ENCODE measurements around the gene BOD1L1.

Gene BOD1L1

DNA sequence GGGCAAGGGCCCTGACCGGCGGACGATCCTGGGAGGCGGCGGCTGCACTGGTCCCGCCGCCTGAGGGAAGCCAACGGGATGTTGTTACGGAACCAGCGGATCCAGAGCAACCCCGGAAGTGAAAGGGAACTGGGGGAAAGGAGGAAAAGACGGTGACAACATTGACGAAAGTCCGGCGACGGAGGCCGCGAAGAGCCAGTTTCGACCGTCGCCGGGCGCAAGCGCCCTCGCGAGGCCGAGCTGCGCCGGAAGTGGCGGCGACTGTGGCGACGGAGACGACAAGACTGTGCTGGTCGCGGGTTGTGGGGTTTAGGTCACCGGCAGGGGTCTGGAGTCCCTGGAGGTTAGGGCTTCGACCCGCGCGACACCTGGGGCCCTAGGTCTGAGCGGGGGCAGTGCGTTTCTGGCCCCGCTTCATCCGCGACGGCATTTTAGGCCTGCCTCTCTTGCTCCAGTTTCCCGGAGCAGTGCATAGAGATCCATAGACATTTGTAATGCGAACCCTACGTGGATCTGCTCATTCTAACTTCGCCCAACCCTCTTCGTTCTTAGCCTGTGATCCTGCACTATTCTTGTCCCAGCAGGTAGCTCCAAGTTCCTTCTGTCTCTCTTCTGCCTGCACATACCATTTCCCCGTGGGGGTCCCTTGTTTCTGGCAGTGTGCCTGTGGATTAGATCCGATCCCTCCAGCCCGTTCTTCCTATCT, at the start of gene BOD1L1:
Gene BOD1L1 (minus strand): TSS at position 120 of the 706 bp plus-strand sequence. CDS start 138 bp downstream, outside the sequence.
- peak; percentile 95 for DNase-seq

DNA sequence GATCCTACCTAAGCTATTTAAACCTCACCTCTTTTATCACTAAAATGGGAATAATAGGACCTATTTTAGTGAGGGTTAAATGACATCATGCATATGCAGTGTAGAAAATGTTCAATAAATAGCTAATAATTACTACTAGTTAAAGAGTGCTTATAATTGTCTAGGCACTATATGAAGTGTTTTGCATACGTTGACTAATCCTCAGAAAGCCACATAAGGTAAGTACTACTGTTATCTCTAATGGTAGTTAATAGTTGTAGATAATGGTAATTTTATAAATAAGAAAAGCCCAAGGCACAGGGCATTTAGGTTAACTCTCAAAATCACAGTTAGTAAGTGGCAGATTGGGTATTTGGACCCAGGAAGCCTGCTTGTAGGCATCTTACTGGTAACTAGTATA, 47.4 kb upstream of the BOD1L1 start:
- no peak for DNase-seq

DNA sequence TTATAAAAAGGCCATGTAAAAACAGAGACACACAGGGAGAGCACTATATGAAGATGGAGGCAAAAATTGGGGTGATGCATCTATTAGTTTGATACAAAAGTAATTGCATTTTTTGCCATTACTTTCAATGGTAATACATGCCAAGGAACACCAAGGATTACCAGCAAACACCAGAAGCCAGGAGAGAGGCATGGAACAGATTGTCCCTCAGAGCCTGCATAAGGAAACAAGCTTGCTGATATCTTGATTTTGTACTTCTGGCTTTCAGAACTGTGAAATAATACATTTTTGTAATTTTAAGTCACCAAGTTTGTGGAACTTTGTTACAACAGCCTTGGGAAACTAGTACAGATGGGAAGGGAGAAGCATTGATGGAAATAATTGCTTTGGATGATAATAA, 45.6 kb upstream of the BOD1L1 start:
- DNase-seq = no peak

DNA sequence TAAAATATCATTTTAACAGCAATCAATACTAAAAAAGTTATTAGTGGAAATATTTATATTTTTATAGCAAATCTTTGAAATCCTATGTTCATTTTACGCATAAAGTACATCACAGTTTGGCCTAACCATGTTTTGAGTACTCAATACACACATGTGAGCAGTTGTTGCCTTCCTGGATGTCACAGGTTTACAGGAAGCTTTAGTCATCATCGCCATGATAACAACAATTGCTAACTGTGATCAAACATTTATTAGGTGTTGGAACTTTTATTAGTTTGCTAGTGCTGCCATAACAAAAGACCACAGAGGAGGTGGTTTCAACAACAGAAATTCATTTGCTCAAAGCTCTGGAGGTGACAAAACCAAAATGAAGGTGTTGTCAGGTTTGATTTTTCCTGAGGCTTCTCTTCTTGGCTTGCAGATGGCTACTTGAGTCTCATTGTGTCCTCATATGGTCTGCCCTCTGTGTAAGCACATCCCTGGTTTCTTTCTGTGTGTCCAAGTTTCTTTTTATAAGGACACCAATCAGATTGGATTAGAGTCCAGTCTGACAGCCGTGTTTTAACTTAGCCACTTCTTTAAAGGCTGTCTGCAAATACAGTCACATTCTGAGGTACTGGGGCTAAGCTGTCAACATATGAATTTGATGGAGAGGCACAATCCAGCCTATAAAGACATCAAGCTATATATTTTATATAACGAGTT, 43.1 kb upstream of the BOD1L1 start:
- DNase-seq = no peak

DNA sequence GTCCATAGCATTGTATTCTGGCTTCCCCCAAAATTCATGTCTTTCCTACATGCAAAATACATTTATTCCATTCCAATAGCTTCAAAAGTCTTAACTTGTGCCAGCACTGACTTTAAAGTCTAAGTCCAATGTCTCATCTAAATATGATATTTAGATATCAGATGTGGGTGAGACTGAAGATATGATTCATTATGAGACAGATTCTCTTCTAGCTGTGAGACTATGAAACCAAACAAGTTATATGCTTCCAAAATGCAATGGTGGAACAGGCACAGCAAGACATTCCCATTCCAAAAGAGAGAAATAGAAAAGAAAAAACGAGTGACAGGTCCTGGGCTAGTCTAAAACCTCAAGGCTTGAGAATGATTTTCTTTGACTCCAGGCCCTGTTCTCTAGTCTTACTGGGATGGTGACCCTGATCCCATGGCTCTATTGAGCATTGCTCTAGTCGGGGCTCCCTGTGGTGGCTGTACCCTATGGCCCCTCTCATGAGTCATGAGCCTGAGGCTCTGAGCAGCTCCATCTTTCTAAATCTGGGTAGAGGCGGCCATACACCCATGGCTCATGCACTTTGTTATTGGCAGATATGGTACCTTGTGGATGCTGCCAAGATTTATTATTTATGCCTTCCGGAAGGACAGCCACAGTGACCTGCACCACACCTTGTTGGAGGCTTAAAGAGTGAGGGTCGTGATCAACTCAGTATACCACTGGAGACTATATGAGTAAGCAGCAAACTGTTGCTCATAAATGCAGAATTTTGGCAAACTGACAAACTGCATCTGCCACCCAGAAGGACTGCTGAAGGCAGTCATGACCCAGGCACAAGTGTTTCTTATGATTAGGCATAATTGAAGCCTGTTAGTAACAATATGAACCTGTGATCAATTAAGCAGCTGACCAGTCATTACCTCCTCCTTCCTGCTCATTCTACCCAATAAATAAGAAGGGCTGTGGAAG, 38.5 kb upstream of the BOD1L1 start:
- DNase-seq = no peak

DNA sequence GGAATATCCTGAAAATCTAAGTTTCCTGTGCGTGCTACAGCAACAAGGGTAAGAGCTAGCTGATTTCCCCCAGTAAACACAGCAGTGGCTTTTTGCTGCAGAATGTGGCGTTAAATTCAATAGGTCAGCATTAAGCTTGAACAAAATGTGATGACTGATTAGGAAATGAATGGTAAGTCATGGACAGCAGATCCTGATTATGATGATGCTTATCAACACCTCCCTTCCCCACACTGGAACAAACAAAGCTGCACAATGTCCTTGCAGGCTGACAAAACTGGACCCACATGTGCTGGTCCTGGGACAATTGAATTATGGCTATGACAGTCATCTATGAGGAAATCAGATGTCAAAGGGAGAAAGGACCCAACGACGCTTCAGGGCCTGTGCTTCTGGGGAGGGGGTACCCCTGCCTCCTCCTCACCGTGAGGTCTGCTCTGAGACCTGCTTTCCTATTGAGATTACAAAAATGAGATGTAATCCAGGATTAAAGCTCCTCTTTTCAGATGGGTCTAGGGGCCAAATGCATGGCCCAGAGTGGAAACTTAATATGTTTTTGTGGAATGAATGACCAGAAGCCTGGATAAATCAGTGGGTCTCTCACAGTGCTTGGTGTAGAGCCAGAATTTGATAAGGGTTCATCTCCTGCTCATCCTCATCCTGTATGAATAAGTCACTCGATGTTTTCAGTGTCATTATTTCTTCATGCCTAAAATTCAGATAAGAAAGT, 32.0 kb upstream of the BOD1L1 start:
- no peak for DNase-seq

DNA sequence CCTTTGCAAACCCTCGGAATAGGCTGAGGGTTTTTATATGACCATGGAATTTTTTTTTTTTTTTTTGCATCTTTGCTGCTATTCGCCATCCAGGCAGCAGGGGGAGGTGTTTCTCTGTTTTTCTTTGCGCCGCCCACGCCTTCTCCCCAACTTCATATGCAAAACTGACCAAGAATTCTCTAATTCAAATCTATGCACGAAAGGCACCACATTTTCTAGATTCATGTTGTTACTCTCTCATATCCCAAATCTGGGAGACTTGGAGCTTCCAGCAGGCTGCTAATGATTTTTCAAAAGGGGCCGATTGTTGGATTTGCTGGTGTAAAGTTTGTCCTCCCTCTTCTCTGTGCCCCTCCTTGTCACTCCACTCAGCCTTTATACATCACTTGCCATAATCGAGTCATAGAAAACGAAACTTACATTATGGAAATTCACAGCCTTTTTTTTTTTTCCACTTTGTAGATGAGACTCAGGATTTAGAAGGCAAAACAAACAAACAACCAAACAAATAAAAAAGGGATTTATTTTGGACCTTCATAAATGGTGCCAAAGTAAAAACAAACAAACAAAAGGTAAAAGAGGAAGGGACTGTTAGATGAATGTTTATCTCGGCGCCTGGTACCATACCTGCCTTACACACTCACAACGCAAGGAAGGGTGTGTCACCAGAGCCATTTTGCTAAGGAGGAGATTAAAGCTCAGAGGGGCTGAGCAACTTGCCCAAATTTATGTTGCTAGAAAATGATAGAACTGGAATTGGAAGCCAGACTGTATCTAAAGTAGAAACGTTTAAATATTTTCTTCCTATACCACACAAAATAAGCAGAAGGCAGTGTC, 29.3 kb upstream of the BOD1L1 start:
- DNase-seq = peak; percentile 73

DNA sequence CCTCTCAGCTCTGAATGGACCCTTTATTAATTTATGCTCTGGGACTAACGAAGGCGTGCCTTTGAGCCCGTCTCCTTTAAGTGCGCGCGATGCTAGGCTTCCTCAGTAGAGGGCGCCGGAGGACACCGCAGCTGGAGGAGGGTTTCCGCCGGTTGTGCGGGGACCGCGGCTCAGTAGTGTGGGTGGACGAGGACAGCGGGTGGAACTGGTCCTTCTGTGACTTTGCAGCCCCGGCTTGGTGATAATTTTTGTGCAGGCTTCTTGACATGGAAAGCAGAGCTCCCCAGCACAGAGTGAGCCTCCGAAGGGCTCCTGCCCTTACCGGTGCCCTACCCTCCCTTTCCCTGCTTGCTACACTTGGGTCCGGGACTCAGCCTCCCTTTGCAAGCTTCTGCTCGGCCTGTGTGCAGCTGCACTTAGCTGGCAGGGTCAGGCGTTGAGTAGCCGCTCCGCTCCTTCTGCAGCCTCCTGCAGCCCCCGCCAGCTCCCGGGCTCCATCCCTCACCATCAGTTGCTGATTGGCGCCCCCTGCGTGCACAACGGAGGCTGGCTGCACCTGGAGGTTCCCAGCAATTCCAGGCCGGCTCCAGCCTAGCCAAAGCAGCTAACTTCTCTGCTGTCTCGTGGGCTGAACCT, 26.8 kb upstream of the BOD1L1 start:
- peak; percentile 85 for DNase-seq

DNA sequence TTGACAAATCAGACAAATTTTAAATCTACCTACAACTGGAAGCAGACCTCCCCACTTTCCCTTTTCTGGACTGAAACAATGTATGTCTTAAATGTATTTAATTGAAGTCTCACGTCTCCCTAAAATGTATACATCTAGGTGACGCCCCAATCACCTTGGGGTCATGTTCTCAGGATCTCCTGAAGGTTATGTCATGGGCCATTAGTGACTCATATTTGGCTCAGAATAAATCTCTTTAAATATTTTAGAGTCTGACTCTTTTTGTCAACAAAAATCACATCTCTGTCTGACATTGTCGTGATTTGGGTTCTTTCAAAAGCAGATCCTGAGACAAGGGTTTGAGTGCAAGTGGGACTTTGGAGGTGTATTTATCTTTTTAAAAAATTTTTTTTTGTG, 26.2 kb upstream of the BOD1L1 start:
- no peak for DNase-seq

DNA sequence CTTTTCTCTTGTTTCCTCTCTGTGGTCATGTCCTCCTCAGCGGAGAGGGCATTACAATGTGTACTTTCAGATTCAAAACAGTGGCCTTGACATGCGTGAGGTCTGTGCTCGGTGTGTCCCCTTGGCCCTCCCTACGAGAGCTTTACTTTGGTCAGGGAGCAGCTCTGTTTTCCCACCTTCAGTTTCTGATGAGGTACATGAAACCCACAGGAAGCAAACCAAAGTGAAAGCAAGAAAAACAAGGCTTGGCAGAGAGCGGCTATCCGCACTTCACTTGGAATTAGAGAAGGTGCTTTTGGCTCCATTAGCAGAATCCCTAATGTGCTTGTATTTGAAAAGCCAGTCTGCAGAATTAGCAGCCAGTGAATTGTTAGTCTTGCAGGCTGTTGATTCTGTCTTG, 19.5 kb upstream of the BOD1L1 start:
- no peak for DNase-seq

DNA sequence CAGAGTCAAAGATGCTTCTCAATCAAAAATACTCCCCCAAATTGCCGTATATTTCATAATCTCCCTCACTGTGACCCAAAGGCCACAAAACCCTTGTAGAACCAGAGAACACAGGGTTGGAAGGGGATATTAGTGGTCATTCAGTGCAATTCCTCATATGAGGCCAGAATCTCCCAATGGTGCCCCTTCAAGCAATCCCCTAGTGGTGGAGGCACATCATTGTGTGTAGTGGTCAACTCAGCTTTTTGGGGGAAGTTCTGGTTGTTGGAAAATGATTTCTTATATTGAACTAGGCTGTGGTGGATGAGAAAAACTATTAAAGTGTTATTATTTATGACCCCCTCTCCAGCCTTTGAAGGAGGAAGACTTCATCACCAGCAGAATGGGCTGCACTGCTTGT, 17.6 kb upstream of the BOD1L1 start:
- no peak for DNase-seq

DNA sequence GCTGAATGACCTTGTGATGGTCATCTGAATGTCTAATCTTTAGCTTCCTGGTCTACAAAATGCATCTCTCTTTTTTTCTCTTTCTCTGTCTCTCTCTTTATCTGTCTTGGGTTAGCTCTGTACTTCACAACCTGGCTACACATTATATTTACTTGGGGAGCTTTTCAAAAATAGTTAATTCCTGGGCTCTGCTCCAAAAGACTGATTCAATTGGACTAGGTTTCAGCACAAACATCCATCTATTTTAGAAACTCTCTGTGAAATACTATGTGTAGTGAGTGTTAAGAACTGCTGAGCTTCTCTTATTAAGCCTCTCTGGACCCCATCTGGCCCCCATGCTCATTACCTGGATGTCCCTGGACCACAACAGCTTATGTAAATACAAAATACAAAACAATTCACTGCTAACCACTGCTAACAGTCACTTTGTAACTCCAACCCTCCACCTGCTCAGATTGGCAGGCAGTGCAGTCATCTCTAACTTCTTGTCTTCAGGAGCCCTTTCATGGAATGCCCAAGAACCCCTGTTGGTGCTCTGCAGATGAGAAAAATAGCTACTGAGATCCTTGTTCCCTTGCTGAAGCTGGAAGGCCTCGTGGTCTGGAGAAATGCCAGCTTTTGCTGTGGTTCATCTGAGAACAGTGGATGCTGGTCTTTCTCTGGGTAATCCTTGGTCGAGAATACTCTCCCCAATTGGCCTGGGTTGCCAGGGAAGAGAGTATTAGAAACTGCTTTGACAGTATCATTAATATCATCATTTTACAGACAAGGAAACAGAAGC, 14.8 kb upstream of the BOD1L1 start:
- no peak for DNase-seq

DNA sequence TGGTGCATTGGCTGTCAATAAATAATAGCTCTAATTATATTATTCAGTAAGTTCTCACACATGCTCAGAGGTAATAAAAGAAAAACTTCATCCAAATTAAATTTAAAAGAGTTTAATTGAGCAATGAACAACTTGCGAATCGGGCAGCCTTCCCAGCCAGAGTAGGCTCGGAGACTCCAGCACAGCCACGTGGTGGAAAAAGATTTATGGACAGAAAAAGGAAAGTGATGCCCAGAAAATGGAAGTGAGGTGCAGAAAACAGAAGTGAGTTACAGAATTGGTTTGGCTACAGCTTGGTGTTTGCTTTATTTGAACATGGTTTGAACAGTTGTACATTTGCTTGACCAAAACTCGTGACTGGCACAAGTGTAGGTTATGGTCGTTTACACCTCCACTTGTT, 13.6 kb upstream of the BOD1L1 start:
- no peak for DNase-seq

DNA sequence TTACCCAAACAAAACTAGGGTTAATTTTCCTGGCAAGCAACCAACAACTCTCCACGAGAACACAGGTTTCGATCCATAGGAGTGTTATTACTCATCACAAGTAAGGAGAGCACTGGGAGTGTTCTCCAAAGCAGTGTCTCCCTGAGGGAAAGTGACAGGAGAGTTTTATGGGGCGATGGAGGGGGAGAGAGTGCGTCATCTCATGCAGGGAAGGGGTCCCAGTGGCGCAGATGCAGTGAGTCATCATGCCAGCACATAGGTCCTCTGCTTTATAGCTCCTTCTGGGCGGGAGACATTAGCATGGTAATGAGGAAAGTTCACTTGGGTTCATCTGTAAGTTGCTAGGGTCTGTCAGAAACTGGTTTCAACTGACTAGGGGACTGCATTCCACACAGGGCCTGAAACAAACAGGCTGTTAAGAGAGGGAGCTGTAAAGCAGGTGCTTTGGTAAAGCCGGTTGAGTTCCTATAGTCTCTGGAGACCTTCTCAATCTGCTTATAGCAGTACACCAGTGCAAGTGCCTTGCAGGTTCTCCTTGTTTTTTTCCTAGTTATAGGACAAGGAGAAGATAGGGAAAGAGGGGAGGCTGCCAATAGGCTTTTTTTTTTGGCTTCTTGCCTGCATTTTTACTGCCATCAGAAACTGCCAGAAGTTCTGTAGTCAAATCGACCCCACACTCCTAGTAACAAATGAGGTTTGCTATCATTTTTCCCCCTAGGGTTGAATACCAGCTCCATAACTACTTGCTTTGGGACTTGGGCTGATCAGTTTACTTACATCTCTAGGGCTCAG, 12.8 kb upstream of the BOD1L1 start:
- no peak for DNase-seq

DNA sequence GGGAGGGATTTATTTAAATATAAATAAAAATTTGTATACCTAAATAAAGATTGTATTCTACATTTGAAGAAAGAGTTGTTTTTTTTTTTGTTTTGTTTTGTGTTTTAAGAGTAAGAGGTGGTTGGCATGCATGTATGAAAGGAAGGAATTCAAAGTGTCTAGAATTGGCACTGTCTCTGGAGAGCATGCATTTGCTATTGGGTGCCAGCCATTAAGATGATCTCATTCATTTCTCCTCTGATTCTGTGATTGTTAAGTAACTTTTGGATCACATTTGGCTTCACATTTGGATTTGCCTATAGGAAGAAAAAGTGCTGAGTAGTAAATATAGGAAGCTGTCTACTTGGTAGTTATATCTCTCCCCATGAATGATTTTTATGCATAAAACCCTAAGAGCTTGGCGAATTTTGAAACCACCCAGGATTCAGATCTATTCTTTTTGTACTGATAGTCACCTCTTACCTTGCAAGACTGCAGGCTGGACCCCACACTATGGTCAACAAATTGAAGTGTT, 7.8 kb upstream of the BOD1L1 start:
- no peak for DNase-seq

DNA sequence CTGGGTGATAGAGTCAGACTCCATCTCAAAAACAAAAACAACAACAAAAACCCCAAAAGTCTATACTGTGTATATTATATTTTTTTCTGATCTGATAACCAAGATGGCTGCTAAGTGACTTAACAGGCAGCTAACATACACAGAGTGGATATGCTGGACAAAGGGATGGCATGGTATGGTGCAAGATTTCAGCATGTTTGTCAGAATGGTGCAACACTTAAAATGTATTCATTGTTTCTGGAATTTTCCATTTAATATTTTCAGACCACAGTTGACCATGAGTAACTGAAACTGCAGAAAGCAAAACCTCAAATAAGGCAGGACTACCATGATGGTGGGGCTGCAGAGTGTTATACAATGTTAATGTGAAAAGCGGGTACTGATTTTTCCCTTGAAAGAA, 6.1 kb upstream of the BOD1L1 start:
- no peak for DNase-seq

DNA sequence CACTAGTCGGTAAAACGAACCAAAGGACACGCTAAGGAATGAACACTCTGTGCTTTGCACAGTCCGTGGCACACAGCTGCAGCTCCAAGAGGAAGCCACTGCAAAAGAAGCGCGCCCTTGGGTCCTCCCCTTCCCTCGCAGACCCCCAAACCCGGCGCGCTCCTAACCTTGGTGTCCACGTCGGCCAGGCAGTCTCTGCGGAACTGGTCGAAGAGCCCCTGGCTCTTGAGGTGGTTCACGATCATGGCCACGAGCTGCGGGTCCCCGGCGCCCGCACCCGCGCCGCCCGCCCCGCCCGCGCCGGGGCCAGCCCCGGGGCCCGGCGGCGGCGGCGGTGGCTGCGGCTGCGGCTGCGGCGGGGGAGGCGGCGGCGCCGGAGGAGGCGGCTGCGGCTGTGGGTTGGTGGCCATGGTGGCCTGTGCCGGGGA, 333 bp downstream of the BOD1L1 start:
- DNase-seq = peak; percentile 38

DNA sequence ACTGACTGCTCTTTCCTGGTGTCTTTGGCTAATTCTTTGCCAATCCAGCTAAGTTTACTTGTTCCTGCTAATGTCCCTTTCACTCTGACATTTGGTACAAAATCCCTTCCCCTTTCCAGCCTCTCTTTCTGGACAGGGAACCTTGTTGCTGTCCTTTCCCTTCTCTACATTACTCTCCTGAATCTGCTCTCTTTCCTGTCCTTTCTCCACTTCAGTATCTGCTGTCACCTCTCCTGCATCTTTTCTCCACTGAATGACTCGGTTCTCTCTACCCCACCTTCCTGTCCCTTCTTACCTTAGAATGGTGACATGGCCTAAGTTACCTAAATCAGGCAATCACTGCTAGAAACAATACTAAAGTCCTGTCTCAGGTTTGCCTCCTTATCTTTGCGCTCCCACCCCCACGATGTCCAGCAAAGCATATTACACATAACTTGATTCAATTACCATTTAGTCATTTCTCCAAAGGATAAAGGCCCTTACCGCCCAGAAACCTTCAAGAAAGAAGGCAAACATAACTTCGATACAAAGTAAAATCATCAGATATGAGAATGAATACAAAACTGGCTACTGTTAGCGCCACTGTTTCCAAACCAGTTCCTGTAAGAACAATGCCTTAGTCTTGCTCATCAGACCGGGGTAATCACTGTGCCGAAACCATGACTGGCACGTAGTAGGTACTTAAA, 890 bp downstream of the BOD1L1 start:
- no peak for DNase-seq
